ENCODE measurements around the gene KIAA1217.

Gene KIAA1217

DNA sequence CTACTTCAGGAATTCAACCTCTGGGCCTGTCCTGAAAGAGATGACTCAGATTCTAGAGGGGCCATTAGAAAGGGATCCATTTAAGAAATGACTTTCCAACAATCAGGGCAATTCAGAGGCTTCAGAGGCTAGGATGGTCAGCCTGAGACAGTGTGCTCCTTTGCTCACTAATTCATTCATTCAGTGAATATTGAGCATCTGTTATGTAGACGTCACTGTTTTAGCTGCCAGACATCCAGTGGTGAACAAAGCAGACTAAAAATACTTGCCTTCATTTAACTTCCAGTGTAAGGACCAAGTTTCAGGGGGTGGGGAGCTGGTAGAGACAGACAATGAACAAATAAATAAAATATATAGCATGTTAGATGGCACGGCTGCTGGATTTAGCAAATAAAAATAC is 1.6 kb downstream of the KIAA1217 start:
- DNase-seq = no peak

- DNase-seq = no peak
These were observed 4.3 kb downstream of the KIAA1217 start for GRCh38 chr10:24213266-24213665.

DNA sequence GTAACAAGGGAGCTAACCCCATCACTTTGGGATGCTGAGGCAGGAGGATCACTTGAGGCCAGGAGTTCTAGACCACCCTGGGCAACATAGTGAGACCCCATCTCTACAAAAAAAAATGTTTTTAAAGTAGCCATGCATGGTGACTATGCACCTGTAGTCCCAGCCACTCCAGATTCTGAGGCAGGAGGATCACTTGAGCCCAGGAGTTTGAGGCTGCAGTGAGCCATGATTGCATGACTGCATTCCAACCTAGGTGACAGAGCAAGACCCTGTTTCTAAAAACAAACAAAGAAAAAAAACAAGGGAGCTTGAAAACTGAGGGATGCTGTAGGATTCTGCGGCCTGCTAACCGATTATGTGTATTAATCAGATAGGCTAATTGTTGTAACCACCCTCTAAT is 4.9 kb downstream of the KIAA1217 start:
- no peak for DNase-seq

- DNase-seq = no peak
These were observed 5.8 kb downstream of the KIAA1217 start for GRCh38 chr10:24214762-24215161.

- no peak for DNase-seq
These were observed 6.3 kb downstream of the KIAA1217 start for GRCh38 chr10:24215196-24215595.

DNA sequence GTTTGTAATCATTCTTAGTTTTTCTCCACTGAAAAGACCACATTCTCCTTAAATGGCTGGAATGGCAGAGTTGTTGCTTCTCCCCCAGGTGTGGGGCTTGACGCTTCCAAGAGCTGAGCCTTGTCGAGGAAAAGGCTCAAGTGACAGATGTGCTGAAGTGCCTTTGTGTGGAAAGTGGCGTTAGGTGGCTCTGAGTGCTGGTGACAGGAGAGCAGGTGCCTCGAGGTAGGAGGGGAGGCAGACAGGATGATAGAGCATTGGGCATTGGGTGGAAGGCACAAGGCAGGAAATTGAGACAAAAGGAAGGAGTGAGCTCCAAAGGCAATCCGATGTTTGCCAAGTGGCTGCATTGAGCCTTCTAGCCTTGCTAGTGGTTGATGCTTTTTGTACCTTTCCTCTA is 6.7 kb downstream of the KIAA1217 start:
- no peak for DNase-seq

- DNase-seq = no peak
These were observed 11.0 kb downstream of the KIAA1217 start for GRCh38 chr10:24219963-24220362.

DNA sequence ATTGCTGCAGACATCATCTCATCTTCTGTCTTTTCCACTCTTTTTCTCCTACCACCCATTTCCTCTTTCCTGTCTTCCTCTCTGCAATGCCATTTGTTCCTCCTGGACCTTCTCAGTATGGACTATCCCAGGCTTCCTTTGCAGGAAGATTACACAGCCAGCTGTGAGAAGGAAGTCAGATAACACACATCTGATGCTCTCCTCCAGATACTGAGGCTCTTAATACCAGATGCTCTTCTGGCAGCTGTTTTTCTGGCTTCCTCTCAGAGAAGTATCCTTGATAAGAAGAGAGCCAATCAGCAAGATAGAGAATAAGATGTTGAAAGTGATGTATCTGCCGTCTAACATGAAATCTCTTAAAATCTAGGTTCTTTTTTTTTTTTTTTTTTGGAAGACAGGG is 14.4 kb downstream of the KIAA1217 start:
- DNase-seq = no peak

- DNase-seq = no peak
These were observed 15.0 kb downstream of the KIAA1217 start for GRCh38 chr10:24223953-24224352.

- DNase-seq = no peak
These were observed 19.7 kb downstream of the KIAA1217 start for GRCh38 chr10:24228642-24229041.

DNA sequence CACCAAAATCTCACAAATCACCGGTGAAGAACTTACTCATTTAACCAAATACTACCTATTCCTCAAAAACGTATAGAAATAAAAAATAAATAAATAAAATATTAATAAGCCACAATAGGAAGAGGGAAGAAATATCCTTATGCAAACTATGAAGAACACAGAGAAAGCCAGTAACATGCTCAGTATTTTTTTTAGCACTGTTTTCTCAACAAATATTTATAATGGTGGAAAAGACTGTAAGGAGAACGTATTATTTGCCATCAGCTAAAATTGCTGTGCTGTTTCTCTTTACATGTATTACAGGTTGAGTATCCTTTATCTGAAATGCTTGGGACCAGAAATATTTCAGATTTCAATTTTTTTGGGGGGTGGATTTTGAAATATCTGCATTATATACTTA is 21.0 kb downstream of the KIAA1217 start:
- no peak for DNase-seq

DNA sequence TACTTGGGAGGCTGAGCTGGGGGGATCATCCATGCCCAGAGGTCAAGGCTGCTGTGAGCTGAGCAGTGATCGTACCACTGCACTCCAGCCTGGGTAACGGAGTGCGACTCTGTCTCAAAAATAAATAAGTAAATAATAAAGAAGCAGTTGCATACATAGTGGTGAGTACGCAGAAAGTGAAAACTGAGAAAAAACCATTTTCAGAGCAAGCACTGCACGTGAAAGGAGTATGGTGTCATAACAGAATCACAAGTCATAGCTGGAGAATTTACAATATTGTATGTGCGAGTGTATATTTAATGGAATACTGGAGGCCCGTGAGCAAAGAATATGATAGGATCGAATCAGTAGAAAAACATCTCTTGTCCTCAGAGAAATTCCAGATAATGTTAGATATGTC is 22.3 kb downstream of the KIAA1217 start:
- no peak for DNase-seq

- DNase-seq = no peak
These were observed 25.8 kb downstream of the KIAA1217 start for GRCh38 chr10:24234784-24235183.

DNA sequence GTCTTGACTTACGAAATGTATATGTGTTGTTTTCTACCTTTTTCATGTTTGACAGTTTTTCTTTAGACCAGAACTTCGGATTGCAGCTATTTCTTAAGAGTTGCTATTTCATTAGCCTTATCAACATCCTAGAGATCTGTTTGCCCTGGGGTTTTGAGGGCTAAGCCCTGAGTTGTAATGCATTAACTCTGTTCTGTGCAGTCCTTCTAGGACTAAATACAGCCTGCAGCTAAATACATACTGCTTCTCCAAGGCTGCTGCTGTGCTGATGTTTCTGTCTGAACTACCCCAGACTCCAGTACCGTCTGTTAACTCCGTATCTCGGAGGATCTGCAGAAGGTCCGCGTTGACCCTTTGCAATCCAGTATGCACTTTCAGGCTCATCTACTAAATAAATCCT is 26.5 kb downstream of the KIAA1217 start:
- DNase-seq = peak; percentile 2

- no peak for DNase-seq
These were observed 29.0 kb downstream of the KIAA1217 start for GRCh38 chr10:24237801-24238395.

DNA sequence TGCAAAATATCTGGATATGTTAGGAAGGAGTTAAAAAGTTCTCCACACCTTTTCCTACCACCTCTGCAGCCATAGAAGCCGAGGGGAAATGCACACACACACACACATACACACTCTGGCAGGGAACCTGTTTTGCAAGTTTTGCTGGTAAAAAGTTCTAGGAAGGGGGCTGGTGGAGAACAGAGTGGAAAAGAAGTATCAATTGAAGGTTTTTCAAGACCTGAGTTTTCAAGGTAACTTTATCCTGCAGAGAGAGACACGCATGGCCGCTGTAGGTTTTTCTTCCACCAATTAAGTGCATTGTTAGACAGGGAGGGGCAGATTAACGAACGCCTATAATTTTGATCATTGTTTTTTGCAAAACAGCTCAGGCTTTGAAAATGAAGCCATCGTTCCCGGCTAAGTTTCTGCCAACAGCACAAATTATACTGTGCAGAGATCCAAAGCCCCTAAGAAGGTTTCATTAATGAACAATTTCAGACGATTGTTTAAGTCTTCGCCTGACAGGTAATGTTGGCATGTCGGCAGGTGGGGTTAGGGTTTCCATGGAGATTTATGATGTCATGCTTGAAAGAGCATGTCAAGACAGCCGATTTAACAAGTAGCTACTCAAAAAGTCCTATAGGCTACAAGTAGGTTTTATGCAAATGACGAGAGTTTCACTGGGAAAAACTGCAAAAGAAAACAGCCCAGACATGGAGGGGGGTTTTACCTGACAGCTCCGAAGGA is 29.7 kb downstream of the KIAA1217 start:
- no peak for DNase-seq

- no peak for DNase-seq
These were observed 30.5 kb downstream of the KIAA1217 start for GRCh38 chr10:24239289-24240040.

DNA sequence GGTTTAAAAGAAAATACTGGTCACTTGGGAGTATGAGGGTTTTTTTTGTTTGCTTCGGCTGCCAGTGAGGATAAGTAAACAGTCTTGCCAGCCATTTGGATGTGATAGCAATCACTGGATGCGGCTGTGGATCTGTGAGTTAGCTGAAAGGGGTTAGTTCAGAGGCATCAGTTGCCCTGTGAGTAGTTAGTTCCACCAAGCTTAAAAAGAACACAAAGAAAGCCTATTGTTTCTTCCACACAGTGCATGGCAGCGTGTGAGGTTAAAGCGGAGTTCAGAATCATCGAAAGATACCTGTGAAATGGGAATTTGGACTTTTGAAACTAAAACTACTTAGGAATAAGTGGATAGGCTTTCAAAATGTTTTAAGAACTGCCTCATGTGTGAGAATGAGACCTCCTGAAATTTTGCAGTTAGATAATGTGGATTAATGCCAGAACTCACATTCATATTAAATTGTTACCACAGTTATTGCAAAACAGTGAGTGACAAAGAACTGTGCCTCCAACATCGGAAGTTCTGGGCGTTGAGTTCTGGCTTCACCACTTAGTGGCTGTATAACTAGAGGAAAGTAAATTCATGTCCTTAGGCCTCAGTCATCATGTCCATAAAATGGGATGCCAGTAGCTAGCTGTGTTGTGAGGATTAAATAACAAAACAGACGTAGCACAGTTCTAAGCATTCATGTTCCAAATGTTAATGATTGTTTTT is 31.3 kb downstream of the KIAA1217 start:
- no peak for DNase-seq

- DNase-seq = no peak
These were observed 32.6 kb downstream of the KIAA1217 start for GRCh38 chr10:24241536-24242040.

DNA sequence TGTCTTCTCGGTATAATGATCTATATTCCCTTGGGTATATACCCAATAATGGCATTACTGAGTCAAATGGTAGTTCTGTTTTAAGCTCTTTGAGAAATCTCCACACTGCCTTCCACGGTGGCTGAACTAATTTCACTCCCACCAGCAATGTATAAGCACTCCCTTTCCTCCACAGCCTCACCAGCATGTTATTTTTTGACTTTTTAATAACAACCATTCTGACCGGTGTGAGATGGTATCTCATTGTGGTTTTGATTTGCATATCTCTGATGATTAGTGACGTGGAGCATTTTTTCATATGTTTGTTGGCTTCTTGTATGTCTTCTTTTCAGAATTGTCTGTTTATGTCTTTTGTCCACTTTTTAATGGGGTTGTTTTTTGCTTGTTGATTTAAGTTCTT is 33.6 kb downstream of the KIAA1217 start:
- DNase-seq = no peak

DNA sequence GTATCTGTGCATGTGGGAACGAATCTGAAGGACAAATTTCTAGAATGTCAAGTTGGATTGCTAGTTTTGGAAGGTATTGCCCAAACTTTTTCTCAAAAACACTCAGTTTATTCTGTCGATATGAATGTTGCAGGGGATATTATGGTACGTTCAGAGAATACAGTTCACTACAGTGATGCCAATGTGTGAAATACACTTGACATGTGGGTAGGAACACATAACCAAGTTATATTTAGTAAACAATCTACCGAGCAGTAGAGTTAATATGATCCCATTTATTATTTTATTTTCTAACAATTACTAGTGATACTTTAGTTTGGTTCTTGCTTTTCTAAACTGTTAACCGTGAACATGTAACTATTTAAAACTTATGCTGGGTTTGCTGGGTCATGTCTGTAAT is 37.4 kb downstream of the KIAA1217 start:
- no peak for DNase-seq

DNA sequence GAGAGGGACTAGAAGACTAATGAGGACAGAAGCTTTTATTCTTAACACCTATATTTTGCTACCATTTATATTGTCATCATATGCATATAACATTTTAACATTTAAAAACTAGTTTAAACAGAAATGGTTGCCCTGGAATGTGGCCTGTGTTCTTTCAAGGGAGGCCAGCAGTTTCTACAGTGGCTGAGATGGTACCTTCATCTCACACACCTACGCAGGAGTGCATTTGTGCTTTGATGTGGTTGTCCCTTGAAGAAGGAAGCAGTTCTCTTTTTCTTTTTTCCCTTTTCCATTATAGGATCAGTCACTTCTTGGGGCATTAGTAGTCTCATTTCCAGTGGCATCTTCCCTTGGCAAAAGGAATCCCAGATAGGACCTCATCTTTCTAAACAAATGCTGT is 38.9 kb downstream of the KIAA1217 start:
- no peak for DNase-seq

DNA sequence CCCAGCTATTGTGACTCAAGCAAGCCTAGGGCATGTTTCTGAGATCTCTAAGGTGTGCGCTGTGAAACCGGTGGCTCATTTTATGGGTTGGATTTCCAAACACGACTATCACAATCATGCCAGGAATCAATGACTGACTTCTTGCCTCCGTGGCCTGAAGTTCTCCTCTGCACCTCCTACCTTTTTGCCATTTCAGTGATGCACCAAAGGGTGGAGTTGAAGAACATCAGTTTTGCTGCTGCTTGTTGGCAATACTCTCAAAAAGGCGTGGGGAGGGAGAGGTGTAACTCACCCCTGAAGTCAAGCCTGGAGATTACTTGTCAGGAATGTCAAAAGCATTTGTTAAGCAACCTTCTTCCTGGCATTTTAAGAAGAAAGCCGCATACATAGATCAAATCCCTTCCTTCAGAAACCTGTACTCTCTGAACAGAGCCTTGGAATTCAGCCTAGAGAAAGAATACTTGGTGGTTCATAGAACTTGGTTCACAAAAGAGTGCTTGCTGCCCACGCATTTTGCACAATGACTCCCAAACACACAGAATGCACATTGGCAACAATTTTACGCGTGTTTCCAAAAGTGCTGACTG is 41.0 kb downstream of the KIAA1217 start:
- no peak for DNase-seq

All from NCI-H2227 treated with DMSO at 0.1 percent for 48 hours (cell line).